Prostate gland (tissue), 2 donors: ENCODE data around the gene EPHA6.

Experiments
- CTCF ChIP-seq, 4 experiments: fragments of 200-600 bp in 2 of 4; fragments of 450-650 bp in 2 of 4; sonication (generic) in 2 of 4; IDR thresholded peaks; 1 replicate in 3 of 4; 2 replicates in 1 of 4; pipeline ENCODE4 v1.5.1; 2016 to 2019; ENCODE audit warnings: antibody characterized with exemption in 4 of 4, mild to moderate bottlenecking in 2 of 4, moderate library complexity in 2 of 4
- POLR2A ChIP-seq: fragments of 450-650 bp; IDR thresholded peaks from one replicate; pipeline ENCODE4 v1.6.1; 2016; ENCODE audit warnings: antibody characterized with exemption, mild to moderate bottlenecking

- TF ChIP-seq POLR2A, result no peak
- TF ChIP-seq CTCF (IDR thresholded peaks at IDR 0.05), result no peak
These were observed 63.1 kb downstream of the EPHA6 start for GRCh38 chr3:96877510-96877909.
